Measurements from ENCODE around the gene UPK2.

UPK2 gene

DNA sequence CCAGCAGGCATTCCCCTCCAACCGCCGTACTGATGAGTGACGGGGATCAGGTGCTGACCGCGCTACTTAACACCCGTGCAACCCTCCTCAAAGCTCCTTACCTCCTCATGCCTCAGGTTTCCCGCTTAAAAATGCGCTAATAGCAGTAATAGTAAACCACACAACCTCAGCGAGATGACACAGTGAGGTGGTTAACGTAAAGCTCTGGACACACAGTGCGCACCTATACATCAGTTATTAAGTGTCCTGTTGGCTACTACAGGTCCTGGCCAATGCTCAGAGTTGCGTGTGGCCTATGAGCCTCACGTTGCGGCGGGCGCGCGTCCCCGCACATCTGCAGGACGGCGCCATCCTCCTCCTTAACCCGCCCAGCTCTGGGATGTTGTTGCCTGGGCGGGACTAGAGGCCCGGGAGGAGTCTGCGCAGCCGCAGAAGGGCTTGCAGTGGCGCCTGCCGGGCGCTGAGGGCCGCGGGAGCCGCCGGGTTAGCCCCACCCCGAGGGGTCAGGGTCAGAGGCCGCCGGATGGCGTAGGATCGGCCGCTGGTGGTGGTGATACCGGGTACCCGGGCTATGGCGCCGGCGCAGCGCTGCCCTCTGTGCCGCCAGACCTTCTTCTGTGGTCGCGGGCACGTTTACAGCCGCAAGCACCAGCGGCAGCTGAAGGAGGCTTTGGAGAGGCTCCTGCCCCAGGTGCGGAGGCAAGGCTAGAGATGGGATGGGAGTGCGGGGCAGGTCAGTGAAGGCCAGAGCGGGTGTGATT lies 41.7 kb downstream of the UPK2 start, which contains the start of gene CENATAC:
CENATAC (plus strand) TSS at position 512 of the 761 bp plus-strand sequence; CDS start at position 572, 60 bp downstream.
- H4K8ac ChIP-seq (ENCODE audit: low read depth, low read length), result no peak within 1 kb of the TSS
- peak; percentile 96 for DNase-seq
- H3K18ac ChIP-seq (ENCODE audit: low read length), result peak within 1 kb of the TSS; percentile 57
- no peak within 1 kb of the TSS for H2BK120ac ChIP-seq (ENCODE audit: low read depth, low read length)
- no CpG with 5 or more reads among the region's 54 CpGs for WGBS (ENCODE audit: extremely low coverage, insufficient coverage, low lambda C conversion rate)
- H3K4me2 ChIP-seq (ENCODE audit: low read length), result peak within 1 kb of the TSS; percentile 99
- no peak within 1 kb of the TSS for H3K23ac ChIP-seq (ENCODE audit: low read length)
- peak within 1 kb of the TSS; percentile 66 for H3K4ac ChIP-seq (ENCODE audit: low read depth, low read length)
- no peak within 1 kb of the TSS for H4K5ac ChIP-seq (ENCODE audit: low read length)
- H2BK15ac ChIP-seq (replicated peaks; ENCODE audit: low read depth), result no peak within 1 kb of the TSS
- H3K36me3 ChIP-seq (ENCODE audit: control insufficient read depth, insufficient read depth, low read length), result no peaks in the 10 kb centered on the region
- peak within 1 kb of the TSS; percentile 92 for H3K4me3 ChIP-seq (ENCODE audit: low read length)
- H3K4me1 ChIP-seq (ENCODE audit: control insufficient read depth, low read depth, low read length), result peaks cover 2% of the 10 kb centered on the region
- peaks cover 13% of the 10 kb centered on the region for H3K79me1 ChIP-seq (ENCODE audit: low read length)
- peak within 1 kb of the TSS; percentile 80 for H2AK5ac ChIP-seq (ENCODE audit: low read length)
- H3K27me3 ChIP-seq (ENCODE audit: insufficient read depth, low read length, poor library complexity), result no peaks in the 10 kb centered on the region
- peak within 1 kb of the TSS; percentile 60 for H3K27ac ChIP-seq (ENCODE audit: low read depth, low read length)
- peak within 1 kb of the TSS; percentile 98 for H3K56ac ChIP-seq (ENCODE audit: low read length)
- H3K9ac ChIP-seq (ENCODE audit: low read length), result peak within 1 kb of the TSS; percentile 91
- H3K79me2 ChIP-seq (ENCODE audit: control insufficient read depth, insufficient read depth, low read length), result peaks cover 8% of the 10 kb centered on the region
- peak within 1 kb of the TSS; percentile 63 for H2BK5ac ChIP-seq (ENCODE audit: low read length)

DNA sequence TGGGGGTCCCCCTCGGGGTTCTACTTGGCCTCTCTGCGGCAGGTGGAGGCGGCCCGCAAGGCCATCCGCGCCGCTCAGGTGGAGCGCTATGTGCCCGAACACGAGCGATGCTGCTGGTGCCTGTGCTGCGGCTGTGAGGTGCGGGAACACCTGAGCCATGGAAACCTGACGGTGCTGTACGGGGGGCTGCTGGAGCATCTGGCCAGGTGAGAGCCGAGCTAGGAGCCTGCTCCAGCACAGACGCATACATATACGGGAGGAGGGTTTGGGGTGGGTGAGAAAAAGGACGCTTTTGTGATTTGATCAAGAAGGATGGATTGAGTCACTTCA lies 42.3 kb downstream of the UPK2 start:
- peak overlapping the region; percentile 60 for H3K27ac ChIP-seq (ENCODE audit: low read depth, low read length)
- H3K4me2 ChIP-seq (ENCODE audit: low read length), result peak overlapping the region; percentile 99
- peaks cover 2% of the 10 kb centered on the region for H3K4me1 ChIP-seq (ENCODE audit: control insufficient read depth, low read depth, low read length)
- no peak overlapping the region for H4K8ac ChIP-seq (ENCODE audit: low read depth, low read length)
- H2BK5ac ChIP-seq (ENCODE audit: low read length), result peak overlapping the region; percentile 63
- peak overlapping the region; percentile 80 for H2AK5ac ChIP-seq (ENCODE audit: low read length)
- H2BK120ac ChIP-seq (ENCODE audit: low read depth, low read length), result no peak overlapping the region
- WGBS (ENCODE audit: extremely low coverage, insufficient coverage, low lambda C conversion rate), result no CpG with 5 or more reads among the region's 19 CpGs
- H3K27me3 ChIP-seq (ENCODE audit: insufficient read depth, low read length, poor library complexity), result no peaks in the 10 kb centered on the region
- H3K56ac ChIP-seq (ENCODE audit: low read length), result peak overlapping the region; percentile 98
- H3K23ac ChIP-seq (ENCODE audit: low read length), result no peak overlapping the region
- no peaks in the 10 kb centered on the region for H3K36me3 ChIP-seq (ENCODE audit: control insufficient read depth, insufficient read depth, low read length)
- H3K9ac ChIP-seq (ENCODE audit: low read length), result peak overlapping the region; percentile 91
- H3K4me3 ChIP-seq (ENCODE audit: low read length), result peak overlapping the region; percentile 92
- H4K5ac ChIP-seq (ENCODE audit: low read length), result no peak overlapping the region
- H3K79me1 ChIP-seq (ENCODE audit: low read length), result peaks cover 13% of the 10 kb centered on the region
- H3K18ac ChIP-seq (ENCODE audit: low read length), result peak overlapping the region; percentile 57
- peaks cover 8% of the 10 kb centered on the region for H3K79me2 ChIP-seq (ENCODE audit: control insufficient read depth, insufficient read depth, low read length)
- H3K4ac ChIP-seq (ENCODE audit: low read depth, low read length), result peak overlapping the region; percentile 66
- no peak overlapping the region for H2BK15ac ChIP-seq (replicated peaks; ENCODE audit: low read depth)
- DNase-seq, result peak; percentile 28

DNA sequence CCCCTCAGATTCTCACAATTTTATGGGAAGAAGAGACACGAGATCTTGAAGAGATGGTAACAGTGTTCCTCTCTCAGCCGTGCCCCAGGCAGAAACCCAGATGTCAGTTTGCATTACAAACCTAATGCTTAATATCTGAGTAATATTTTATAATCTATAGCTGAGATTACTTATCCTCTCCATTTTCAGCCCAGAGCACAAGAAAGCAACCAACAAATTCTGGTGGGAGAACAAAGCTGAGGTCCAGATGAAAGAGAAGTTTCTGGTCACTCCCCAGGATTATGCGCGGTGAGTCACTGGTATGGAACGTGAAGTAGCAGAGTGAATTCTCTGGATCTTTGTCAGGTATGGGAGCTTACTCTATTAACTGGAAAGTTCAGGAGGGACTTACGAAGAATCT lies 42.7 kb downstream of the UPK2 start:
- DNase-seq, result peak; percentile 93

DNA sequence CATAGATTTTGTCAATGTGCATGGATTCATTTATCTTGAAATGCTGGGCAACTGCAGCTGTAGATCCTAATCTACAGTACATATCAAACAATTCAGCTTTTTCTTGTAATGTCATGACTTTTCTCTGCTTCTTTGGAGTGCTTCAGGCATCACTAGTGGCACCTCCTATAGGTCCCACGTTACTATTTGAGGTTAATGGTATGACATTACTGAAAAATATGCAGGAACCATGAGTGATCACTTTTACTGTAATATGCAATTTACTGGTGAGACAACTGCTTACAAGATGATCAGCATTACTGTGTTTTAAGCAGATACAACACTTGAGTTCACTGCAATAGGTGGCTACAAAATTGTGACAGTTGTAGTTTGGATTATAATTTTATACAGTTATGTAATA lies 44.8 kb downstream of the UPK2 start:
- Histone ChIP-seq H3K79me1 (ENCODE audit: low read length) (peaks cover 13% of the 10 kb centered on the region), H2AK5ac (ENCODE audit: low read length) (no peak overlapping the region), H4K5ac (ENCODE audit: low read length) (no peak overlapping the region), H3K23ac (ENCODE audit: low read length) (no peak overlapping the region), H3K9ac (ENCODE audit: low read length) (no peak overlapping the region), H3K27me3 (ENCODE audit: insufficient read depth, low read length, poor library complexity) (no peaks in the 10 kb centered on the region), H3K4me2 (ENCODE audit: low read length) (no peak overlapping the region), H3K27ac (ENCODE audit: low read depth, low read length) (no peak overlapping the region), H3K4me3 (ENCODE audit: low read length) (no peak overlapping the region), H3K18ac (ENCODE audit: low read length) (no peak overlapping the region), H3K79me2 (ENCODE audit: control insufficient read depth, insufficient read depth, low read length) (peaks cover 8% of the 10 kb centered on the region), H2BK120ac (ENCODE audit: low read depth, low read length) (no peak overlapping the region), H2BK5ac (ENCODE audit: low read length) (no peak overlapping the region), H3K36me3 (ENCODE audit: control insufficient read depth, insufficient read depth, low read length) (no peaks in the 10 kb centered on the region), H3K4me1 (ENCODE audit: control insufficient read depth, low read depth, low read length) (peaks cover 2% of the 10 kb centered on the region), H3K56ac (ENCODE audit: low read length) (no peak overlapping the region), H2BK15ac (replicated peaks; ENCODE audit: low read depth) (no peak overlapping the region), H3K4ac (ENCODE audit: low read depth, low read length) (no peak overlapping the region), H4K8ac (ENCODE audit: low read depth, low read length) (no peak overlapping the region)
- WGBS (ENCODE audit: extremely low coverage, insufficient coverage, low lambda C conversion rate), result no CpG with 5 or more reads among the region's 1 CpG
- DNase-seq, result no peak

More for the DNA sequence above, 42.7 kb downstream of the UPK2 start:
- H3K79me2 ChIP-seq (ENCODE audit: control insufficient read depth, insufficient read depth, low read length), result peaks cover 8% of the 10 kb centered on the region
- H3K79me1 ChIP-seq (ENCODE audit: low read length), result peaks cover 13% of the 10 kb centered on the region
- H3K23ac ChIP-seq (ENCODE audit: low read length), result no peak overlapping the region
- peaks cover 2% of the 10 kb centered on the region for H3K4me1 ChIP-seq (ENCODE audit: control insufficient read depth, low read depth, low read length)
- peak overlapping the region; percentile 91 for H3K9ac ChIP-seq (ENCODE audit: low read length)
- WGBS (ENCODE audit: extremely low coverage, insufficient coverage, low lambda C conversion rate), result no CpG with 5 or more reads among the region's 6 CpGs
- no peaks in the 10 kb centered on the region for H3K36me3 ChIP-seq (ENCODE audit: control insufficient read depth, insufficient read depth, low read length)
- H3K27ac ChIP-seq (ENCODE audit: low read depth, low read length), result peak overlapping the region; percentile 60
- H3K4me3 ChIP-seq (ENCODE audit: low read length), result peak overlapping the region; percentile 92
- no peak overlapping the region for H2BK5ac ChIP-seq (ENCODE audit: low read length)
- no peak overlapping the region for H2AK5ac ChIP-seq (ENCODE audit: low read length)
- no peak overlapping the region for H2BK120ac ChIP-seq (ENCODE audit: low read depth, low read length)
- peak overlapping the region; percentile 98 for H3K56ac ChIP-seq (ENCODE audit: low read length)
- H3K18ac ChIP-seq (ENCODE audit: low read length), result peak overlapping the region; percentile 57
- H3K27me3 ChIP-seq (ENCODE audit: insufficient read depth, low read length, poor library complexity), result no peaks in the 10 kb centered on the region
- H2BK15ac ChIP-seq (replicated peaks; ENCODE audit: low read depth), result no peak overlapping the region
- peak overlapping the region; percentile 99 for H3K4me2 ChIP-seq (ENCODE audit: low read length)
- H3K4ac ChIP-seq (ENCODE audit: low read depth, low read length), result peak overlapping the region; percentile 66
- no peak overlapping the region for H4K5ac ChIP-seq (ENCODE audit: low read length)
- H4K8ac ChIP-seq (ENCODE audit: low read depth, low read length), result no peak overlapping the region

DNA sequence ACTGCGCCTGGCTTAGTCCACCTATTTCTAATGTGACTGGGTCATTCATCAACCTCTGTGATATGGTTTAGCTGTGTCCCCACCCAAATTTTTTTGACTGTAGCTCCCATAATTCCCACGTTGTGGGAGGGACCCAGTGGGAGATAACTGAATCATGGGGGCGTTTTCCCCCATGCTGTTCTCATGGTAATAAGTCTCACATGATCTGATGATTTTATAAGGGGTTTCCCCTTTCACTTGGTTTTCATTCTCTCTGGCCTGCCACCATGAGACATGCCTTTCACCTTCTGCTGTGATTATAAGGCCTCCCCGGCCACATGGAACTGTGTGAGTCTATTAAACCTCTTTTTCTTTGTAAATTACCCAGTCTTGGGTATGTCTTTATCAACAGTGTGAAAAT lies 50.6 kb downstream of the UPK2 start:
- Histone ChIP-seq H2BK120ac (ENCODE audit: low read depth, low read length) (no peak overlapping the region), H3K4me3 (ENCODE audit: low read length) (no peak overlapping the region), H4K5ac (ENCODE audit: low read length) (no peak overlapping the region), H3K27ac (ENCODE audit: low read depth, low read length) (no peak overlapping the region), H3K79me1 (ENCODE audit: low read length) (peaks cover 1% of the 10 kb centered on the region), H2BK15ac (replicated peaks; ENCODE audit: low read depth) (no peak overlapping the region), H3K9ac (ENCODE audit: low read length) (no peak overlapping the region), H4K8ac (ENCODE audit: low read depth, low read length) (no peak overlapping the region), H3K4ac (ENCODE audit: low read depth, low read length) (no peak overlapping the region), H3K56ac (ENCODE audit: low read length) (no peak overlapping the region), H3K23ac (ENCODE audit: low read length) (no peak overlapping the region), H2BK5ac (ENCODE audit: low read length) (no peak overlapping the region), H3K4me2 (ENCODE audit: low read length) (no peak overlapping the region), H3K4me1 (ENCODE audit: control insufficient read depth, low read depth, low read length) (no peaks in the 10 kb centered on the region), H3K18ac (ENCODE audit: low read length) (no peak overlapping the region), H3K27me3 (ENCODE audit: insufficient read depth, low read length, poor library complexity) (no peaks in the 10 kb centered on the region), H2AK5ac (ENCODE audit: low read length) (no peak overlapping the region), H3K36me3 (ENCODE audit: control insufficient read depth, insufficient read depth, low read length) (no peaks in the 10 kb centered on the region), H3K79me2 (ENCODE audit: control insufficient read depth, insufficient read depth, low read length) (no peaks in the 10 kb centered on the region)
- no CpG with 5 or more reads among the region's 4 CpGs for WGBS (ENCODE audit: extremely low coverage, insufficient coverage, low lambda C conversion rate)
- no peak for DNase-seq
